Hematopoietic multipotent progenitor cell treated with erythropoietin and hydrocortisone succinate and interleukin-3 and kit ligand, for 15 days (in vitro differentiated cells): ENCODE measurements around the gene RNF166.
A peak's percentile ranks its signal among the peaks of the same experiment; 100 is the strongest.

ENCODE experiments used
- DNase-seq: peaks from one replicate; pipeline ENCODE4 v3.0.0-alpha.2; 2015; ENCODE audit warnings: low spot score

The RNF166 gene

GRCh38 chr16:88706965-88707826 is 988 bp upstream of the RNF166 start:
- no peak for DNase-seq

DNA sequence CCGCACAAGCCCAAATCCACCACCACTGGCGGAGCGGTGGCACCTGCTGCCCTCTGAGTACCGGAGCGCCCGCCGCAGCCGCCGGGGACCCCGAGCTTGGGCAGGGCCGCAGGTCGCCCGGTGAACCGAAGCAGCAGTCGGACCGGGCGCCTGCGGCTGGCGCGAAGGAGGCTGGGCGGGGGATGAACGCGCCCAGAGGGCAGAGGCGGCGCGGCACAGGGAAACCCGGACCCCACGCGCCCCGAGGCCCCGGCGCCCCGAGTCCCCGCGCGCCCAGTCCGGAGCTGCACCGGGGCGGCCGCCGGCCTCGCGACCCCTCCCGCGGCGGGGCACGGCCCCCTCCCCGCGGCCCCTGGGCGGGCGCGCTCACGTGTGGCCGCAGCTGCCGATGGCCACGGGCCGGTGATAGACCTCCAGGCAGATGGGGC is 393 bp downstream of the RNF166 start:
- peak; percentile 36 for DNase-seq

GRCh38 chr16:88705076-88705684 is 1.0 kb downstream of the RNF166 start:
- no peak for DNase-seq

DNA sequence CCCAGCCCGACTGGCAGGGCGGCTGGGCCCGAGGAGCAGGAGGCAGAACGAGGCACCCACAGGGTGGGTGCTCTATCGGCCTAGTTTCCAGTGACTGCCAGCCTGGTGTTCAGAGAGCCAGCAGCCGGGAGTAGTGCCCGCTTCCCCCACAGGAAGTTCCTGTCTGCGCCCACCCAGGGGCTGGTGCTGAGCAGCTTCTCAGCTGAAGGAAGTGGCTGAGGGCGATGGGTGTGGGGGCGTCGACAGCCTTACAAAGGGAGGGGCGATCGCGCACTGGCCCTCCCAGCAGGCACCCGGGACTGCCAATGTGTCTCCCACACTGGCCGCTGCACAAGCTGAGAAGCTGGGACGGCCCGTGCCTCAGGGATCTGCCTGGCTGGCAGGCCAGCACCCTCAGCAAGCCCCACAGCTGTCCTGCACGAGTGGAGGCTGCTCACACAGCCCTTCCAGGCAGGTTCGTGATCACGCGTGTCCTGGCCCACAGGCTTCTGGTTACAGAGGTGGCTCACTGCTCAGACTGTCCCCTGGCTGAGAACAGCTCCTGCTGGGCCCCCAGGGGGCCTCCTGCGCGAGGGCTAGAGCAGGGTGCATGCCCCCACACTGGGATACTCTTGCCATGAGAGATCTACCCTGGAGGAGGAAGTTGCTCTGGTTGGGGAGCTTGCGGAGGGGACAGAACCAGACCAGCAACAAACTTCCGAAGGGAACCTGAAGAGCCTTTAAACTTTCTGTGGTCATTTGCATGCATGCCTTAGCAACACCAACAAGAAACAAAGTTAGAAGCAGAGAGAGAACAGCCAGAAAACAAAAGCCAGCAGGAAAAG is 2.5 kb downstream of the RNF166 start:
- no peak for DNase-seq

- DNase-seq, result no peak
Observed at GRCh38 chr16:88702371-88703210, 3.6 kb downstream of the RNF166 start.

- DNase-seq, result no peak
Observed at GRCh38 chr16:88701581-88702370, 4.4 kb downstream of the RNF166 start.

DNA sequence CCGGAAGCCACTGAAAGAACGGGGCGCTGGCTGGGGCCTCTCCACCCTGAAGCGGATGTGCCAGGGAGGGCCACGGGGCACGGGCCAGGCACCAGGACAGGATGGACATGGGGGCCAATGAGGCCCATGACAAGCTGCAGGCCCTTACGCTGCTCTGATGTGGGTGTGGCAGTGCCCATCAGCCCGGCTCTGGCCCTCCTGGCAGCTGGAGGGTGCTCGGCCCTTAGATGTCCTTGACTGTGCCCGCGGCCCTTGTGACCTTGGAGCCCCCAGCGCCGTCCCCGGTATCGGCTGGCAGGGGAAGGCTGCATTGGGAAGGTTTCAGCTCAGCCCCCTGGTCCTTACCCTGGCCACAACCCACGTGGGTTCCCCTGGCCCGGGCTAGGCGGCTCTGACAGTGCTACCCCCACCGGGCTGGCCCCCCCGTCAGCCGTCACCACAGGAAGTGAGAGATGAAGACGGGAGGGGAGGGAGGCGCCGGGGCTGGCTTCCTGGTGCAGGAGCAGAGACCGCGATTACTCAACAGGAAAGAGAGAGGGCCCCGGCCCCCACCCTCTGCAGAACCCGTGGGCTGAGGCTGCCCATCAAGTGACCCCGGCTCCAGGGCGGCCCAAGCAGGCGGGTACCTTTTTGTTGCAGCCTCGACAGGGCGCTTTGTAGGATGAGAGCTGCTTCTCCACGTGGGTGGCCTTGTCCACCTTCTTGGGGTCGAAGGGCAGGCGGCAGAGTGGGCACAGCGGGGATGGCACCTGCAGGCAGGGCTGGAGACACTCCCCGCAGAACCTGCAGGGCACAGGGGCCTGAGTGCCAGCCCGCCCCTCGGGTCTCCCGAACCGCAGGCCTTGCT is 5.3 kb downstream of the RNF166 start:
- DNase-seq, result no peak

DNA sequence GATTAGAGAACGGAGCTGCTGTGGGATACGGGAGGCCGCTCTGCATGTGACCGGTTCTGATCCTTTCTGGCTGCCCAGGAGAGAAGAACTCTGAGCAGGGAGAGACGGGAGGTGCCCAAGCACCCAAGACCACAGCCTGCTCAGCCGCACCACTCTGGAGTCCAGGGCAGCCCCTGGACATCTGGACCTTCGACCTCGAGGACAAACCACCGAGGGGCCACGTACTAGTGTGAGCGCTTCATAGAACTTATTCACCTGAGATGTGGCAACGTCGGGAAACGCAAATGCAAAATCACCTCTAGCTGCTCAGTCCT is 5.9 kb downstream of the RNF166 start:
- DNase-seq, result no peak

DNA sequence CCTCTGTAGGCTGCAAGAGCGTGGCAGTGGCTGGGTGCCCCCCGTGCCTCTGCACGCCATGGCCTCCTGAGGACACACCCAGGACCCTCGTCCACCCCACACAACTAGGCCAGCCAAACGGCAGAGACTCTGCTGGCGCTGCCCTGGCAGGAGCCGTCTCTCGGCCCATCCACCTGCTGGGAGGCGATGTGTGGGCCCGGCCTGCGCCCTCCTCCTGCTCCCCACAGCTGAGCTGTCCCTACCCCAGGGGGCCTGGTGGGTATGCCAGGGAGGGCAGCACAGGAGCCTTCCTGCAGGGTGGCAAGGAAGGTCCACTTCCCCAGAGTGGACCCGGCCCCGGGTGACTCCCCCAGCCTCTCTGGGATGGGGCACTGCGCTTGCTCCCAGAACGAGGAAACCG is 7.0 kb downstream of the RNF166 start:
- DNase-seq, result no peak

DNA sequence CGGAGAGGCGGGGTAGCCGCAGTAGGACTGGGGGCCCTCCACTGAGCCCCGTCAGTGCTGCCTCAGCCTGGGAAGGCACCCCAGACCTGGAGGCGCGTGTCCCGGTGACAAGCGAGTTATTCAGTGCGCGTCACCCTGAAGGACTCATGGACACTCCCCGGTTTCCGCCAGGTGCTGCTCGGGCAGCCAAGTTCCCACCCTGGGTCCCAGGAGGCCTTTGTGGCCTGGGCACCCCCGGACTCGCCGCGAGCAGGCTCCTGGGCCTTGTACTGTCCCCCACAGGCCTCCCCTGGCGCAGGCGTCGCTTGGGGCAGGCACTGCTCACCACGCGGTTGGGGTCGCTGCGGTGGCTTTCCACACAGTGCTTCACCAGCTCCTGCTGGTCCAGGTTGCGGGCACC is 7.6 kb downstream of the RNF166 start:
- no peak for DNase-seq

GRCh38 chr16:88697831-88698615 is 8.2 kb downstream of the RNF166 start:
- DNase-seq, result no peak

GRCh38 chr16:88697116-88697830 is 8.9 kb downstream of the RNF166 start:
- no peak for DNase-seq

DNA sequence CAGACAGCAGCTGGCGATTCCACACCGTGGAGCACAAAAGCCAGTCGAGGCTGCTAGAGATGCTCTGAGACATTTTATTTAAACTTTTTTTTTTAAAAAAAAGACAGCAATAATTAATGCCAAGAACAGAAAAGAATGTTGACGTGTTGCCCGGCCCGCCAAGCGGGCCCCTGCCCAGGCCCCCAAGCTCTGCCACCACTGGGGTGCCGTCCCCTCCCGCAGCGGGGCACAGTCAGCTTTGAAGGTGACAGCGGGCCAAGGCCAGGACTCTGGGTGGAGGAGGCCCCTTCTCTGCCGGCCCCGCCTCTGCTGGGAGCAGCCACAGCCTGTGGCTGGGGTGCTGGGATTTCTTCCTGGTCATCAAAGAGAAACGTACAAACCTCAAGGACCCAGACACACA is 9.8 kb downstream of the RNF166 start:
- no peak for DNase-seq

DNA sequence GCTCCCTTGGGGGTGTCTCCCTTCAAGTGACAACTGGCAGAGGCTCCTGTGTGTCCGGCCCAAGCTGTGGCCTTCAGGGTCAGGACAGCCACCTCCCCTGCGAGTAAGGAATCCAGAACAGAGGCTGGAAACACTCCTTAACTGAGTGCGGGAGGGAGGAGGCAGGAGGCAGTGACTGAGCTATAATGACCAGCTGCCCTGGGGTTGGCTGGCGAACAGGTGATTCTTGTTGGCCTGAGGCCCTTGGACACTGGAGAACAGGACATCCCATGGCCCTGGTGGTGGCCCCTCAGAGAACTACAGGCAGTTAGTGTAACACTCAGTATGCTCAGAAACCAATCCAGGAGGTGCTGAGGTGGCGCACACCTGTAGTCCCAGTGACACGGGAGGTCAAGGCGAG is 10.5 kb downstream of the RNF166 start:
- no peak for DNase-seq

- DNase-seq, result no peak
Observed at GRCh38 chr16:88695218-88695617, 11.0 kb downstream of the RNF166 start.

DNA sequence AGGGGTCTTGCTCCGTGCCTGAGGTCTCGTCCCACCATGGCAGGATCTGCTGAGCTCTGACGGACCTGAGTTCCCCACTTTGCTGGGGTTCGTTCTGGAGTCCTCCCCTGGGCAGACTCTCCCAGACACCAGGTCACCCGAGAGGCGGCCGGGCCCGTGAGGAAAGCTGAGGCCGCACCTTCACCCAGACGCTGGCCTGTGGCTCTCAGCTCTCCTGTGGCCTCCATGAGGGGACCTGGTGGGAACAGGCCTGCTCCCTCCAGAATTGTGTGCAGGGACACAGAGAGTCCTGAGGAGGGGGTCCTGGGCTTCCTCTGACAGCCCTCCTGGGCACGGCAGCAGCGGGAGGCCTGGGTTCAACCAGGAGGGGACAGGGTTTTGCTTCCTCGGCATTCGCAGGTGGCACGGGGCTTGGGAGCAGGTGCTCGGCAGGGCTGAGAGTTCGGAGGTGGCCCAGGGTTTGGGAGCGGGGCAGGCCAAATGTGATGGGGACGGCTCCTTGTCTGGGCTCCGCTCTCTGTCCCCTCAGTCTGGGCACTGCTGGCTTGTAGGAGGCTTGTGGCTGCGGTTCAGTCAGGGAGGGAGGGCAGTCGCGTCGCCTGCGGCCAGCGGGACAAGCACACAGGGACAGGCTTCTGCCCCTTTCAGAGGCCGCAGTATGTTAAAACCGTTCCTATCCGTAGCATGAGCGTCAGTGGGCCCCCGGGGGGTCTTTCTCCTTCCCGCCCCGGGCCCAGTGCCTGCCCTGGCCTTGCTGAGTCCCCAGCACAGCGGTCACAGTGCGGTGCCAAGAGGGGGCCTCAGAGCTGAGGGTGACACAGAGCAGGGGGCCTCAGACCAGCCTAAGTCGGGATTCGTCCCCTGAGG is 11.8 kb downstream of the RNF166 start:
- no peak for DNase-seq

DNA sequence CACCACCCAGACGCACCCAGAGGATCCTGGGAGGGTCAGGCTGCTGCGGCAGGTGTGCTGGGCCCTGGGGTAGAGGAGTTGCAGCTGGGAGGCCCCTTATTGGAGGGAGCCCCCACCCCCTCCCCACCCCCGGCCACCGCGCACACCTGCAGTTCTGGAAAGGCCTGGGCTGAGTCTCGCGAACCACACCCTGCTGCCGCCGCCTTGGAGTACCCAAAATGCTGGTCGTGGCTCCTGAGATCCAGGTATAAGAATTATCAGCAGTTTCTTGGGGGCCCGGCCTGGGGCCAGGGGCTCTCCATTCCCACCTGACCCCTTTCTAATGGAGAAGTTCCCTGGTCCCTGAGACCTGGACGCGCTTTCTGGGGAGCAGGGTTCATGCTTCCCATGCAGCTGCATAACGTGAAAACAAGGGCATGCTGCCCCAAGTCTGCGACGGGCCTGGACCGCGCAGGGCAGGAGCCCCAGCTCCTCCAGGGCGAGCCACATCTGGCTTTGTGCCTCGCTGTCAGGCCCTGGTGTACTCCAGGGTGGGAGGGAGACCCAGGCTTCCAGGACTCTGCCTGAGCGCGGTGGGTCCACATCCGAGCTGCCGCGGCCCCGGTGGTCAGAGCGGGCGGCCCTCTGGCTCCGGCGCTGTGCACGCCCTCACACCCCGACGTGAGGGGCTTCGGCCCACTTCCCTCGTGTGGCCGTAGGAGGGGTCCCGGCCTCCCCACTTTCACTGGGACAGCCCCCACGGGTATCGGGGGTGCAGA is 12.6 kb downstream of the RNF166 start:
- no peak for DNase-seq
